ENCODE results near the gene BGLAP. TPM values are rescaled to one million over a fixed set of nuclear protein-coding genes. Genes with fewer than 3 reads are reported as not detected.

The BGLAP gene
- total RNA-seq, 1 experiment from 2014 or later = 1.4 TPM

GRCh38 chr1:156232201-156232894 lies 9.6 kb upstream of the BGLAP start:
- POLR2A ChIA-PET = no interaction called here
- Histone ChIP-seq H3K79me2 (ENCODE audit: insufficient read depth, low read length) (no peaks in the 10 kb centered on the region), H3K4me3 (replicated peaks in 1 of 2; ENCODE audit: low read depth in 1 of 2, low read length in 2 of 2) (no peak overlapping the region), H3K36me3 (ENCODE audit: control insufficient read depth in 1 of 2, insufficient read depth in 2 of 2, low read length in 2 of 2) (peaks cover 0 to 7% of the 10 kb centered on the region in 2 experiments; a peak in 2 of 4 replicates), H3K4me1 (ENCODE audit: control insufficient read depth in 1 of 2, insufficient read depth in 2 of 2, low read length in 2 of 2) (peaks cover 4 to 20% of the 10 kb centered on the region in 2 experiments; a peak in 3 of 4 replicates), H3K4me2 (ENCODE audit: low read length) (no peak overlapping the region), H3K9ac (ENCODE audit: low read length) (no peak overlapping the region), H3K27me3 (ENCODE audit: insufficient read depth, low read length) (no peaks in the 10 kb centered on the region), H3K9me2 (ENCODE audit: insufficient read depth) (no peaks in the 10 kb centered on the region), H4K20me1 (ENCODE audit: insufficient read depth) (no peaks in the 10 kb centered on the region), H3K27ac (ENCODE audit: low read depth, low read length) (no peak overlapping the region), H2AFZ (ENCODE audit: low read depth, low read length, poor library complexity, severe bottlenecking) (no peak overlapping the region), H3K9me3 (ENCODE audit: control insufficient read depth in 1 of 2, insufficient read depth in 1 of 2, low read depth in 1 of 2, low read length in 2 of 2) (no peaks in the 10 kb centered on the region)
- RAD21 ChIA-PET (ENCODE audit: low non-redundant PET in 1 of 2, low total read pairs in 2 of 2, uncharacterized antibody in 2 of 2, unreplicated experiment in 2 of 2) = no interaction called here
- TF ChIP-seq POLR2A (IDR thresholded peaks at IDR 0.05; ENCODE audit: borderline replicate concordance, extremely low read depth, insufficient read depth, insufficient read length) (no peak), ELF1 (IDR thresholded peaks at IDR 0.05; ENCODE audit: borderline replicate concordance, low read depth) (no peak)
- no TSS peak for BruUV-seq (replicated peaks)
- no peak for DNase-seq (ENCODE audit: low read depth, low spot score)
- CTCF ChIA-PET = interaction anchor here (0.7 to 1.5 kb wide), 2 partner anchors 7 to 87 kb away, joined by 3 to 7 read pairs; no protein-coding TSS in a partner anchor
- ATAC-seq = no peak
- intact Hi-C loops (cut with micrococcal nuclease) = no loop called here

GRCh38 chr1:156233426-156234127 lies 8.4 kb upstream of the BGLAP start:
- Histone ChIP-seq H3K27ac (ENCODE audit: low read depth, low read length) (no peak overlapping the region), H3K27me3 (ENCODE audit: insufficient read depth, low read length) (no peaks in the 10 kb centered on the region), H3K4me3 (replicated peaks in 1 of 2; ENCODE audit: low read depth in 1 of 2, low read length in 2 of 2) (no peak overlapping the region), H3K9me2 (ENCODE audit: insufficient read depth) (no peaks in the 10 kb centered on the region), H3K9ac (ENCODE audit: low read length) (peak overlapping the region; percentile 5; the same call in 1 of the 2 replicates), H4K20me1 (ENCODE audit: insufficient read depth) (no peaks in the 10 kb centered on the region), H2AFZ (ENCODE audit: low read depth, low read length, poor library complexity, severe bottlenecking) (no peak overlapping the region), H3K36me3 (ENCODE audit: control insufficient read depth in 1 of 2, insufficient read depth in 2 of 2, low read length in 2 of 2) (peaks cover 0 to 7% of the 10 kb centered on the region in 2 experiments; a peak in 2 of 4 replicates), H3K4me2 (ENCODE audit: low read length) (peak overlapping the region; percentile 56), H3K79me2 (ENCODE audit: insufficient read depth, low read length) (no peaks in the 10 kb centered on the region), H3K4me1 (ENCODE audit: control insufficient read depth in 1 of 2, insufficient read depth in 2 of 2, low read length in 2 of 2) (peaks cover 4 to 20% of the 10 kb centered on the region in 2 experiments; a peak in 3 of 4 replicates), H3K9me3 (ENCODE audit: control insufficient read depth in 1 of 2, insufficient read depth in 1 of 2, low read depth in 1 of 2, low read length in 2 of 2) (no peaks in the 10 kb centered on the region)
- DNase-seq (ENCODE audit: low read depth, low spot score) = no peak
- RAD21 ChIA-PET (ENCODE audit: low non-redundant PET in 1 of 2, low total read pairs in 2 of 2, uncharacterized antibody in 2 of 2, unreplicated experiment in 2 of 2) = no interaction called here
- POLR2A ChIA-PET = interaction anchor here (0.7 to 1.1 kb wide), 2 partner anchors 8 to 49 kb away, joined by 3 to 4 read pairs; partner anchors contain the start of gene SMG5
- CTCF ChIA-PET = interaction anchor here (0.6 to 1.5 kb wide), 3 partner anchors 9 to 254 kb away, joined by 3 to 7 read pairs (median 3); no protein-coding TSS in a partner anchor
- no TSS peak for BruUV-seq (replicated peaks)
- no peak for TF ChIP-seq ZNF274 (IDR thresholded peaks at IDR 0.05; ENCODE audit: low read depth, low read length)
- TF ChIP-seq EGR1 (IDR thresholded peaks at IDR 0.05; ENCODE audit: low read depth) = peak; percentile 29; the same call in 1 of the 2 replicates
- intact Hi-C loops (cut with micrococcal nuclease) = no loop called here
- no peak for ATAC-seq
